Neural cell (in vitro differentiated cells): ENCODE results near the gene KLHL36. TPM values are rescaled to one million over a fixed set of nuclear protein-coding genes. Genes with fewer than 3 reads are reported as not detected.

Experiments used
- H2AFZ ChIP-seq: fragments of 200-600, 300-800 bp; sonication (generic), shearing (Covaris generic); 2 replicates; pipeline ENCODE4 v1.6.0; 2014; ENCODE audit warnings: low read depth, mild to moderate bottlenecking, antibody characterized with exemption, low read length, moderate library complexity
- H3F3A ChIP-seq: fragments of 200-600 bp; shearing (Covaris generic); 2 replicates; pipeline ENCODE4 v1.6.1; 2016; ENCODE audit warnings: mild to moderate bottlenecking, moderate library complexity, mixed read lengths, antibody characterized with exemption, low read length; ENCODE audit not compliant: insufficient read depth, poor library complexity, severe bottlenecking
- H3K27ac ChIP-seq: fragments of 200-600, 300-800 bp; sonication (generic), shearing (Covaris generic); 2 replicates; pipeline ENCODE4 v1.5.1; 2014; ENCODE audit warnings: mild to moderate bottlenecking, low read length, moderate library complexity
- H3K27me3 ChIP-seq: fragments of 300-800, 200-600 bp; sonication (generic), shearing (Covaris generic); 2 replicates; pipeline ENCODE4 v1.6.0; 2014; ENCODE audit warnings: mild to moderate bottlenecking, low read depth, low read length, moderate library complexity; ENCODE audit not compliant: insufficient read depth
- H3K36me3 ChIP-seq: fragments of 300-800, 200-600 bp; sonication (generic), shearing (Covaris generic); 2 replicates; pipeline ENCODE4 v1.5.1; 2014; ENCODE audit warnings: mild to moderate bottlenecking, antibody characterized with exemption, low read length, moderate library complexity; ENCODE audit not compliant: insufficient read depth
- H3K4me2 ChIP-seq: fragments of 300-800, 200-600 bp; sonication (generic), shearing (Covaris generic); 2 replicates; pipeline ENCODE4 v1.6.0; 2014; ENCODE audit warnings: mild to moderate bottlenecking, low read length
- H3K4me3 ChIP-seq: fragments of 300-800, 200-600 bp; sonication (generic), shearing (Covaris generic); 2 replicates; pipeline ENCODE4 v1.5.1; 2014; ENCODE audit warnings: mild to moderate bottlenecking, low read length, moderate library complexity
- H3K79me2 ChIP-seq: fragments of 200-600 bp; shearing (Covaris generic); replicated peaks from 2 replicates; pipeline ENCODE4 v1.6.0; 2014; ENCODE audit warnings: mild to moderate bottlenecking, low read length, moderate library complexity; ENCODE audit not compliant: insufficient read depth
- H3K9ac ChIP-seq: fragments of 300-800, 200-600 bp; sonication (generic), shearing (Covaris generic); 2 replicates; pipeline ENCODE4 v1.6.1; 2016; ENCODE audit warnings: mild to moderate bottlenecking, low read length, mixed read lengths
- H3K9me2 ChIP-seq: fragments of 200-600 bp; shearing (Covaris generic); 2 replicates; pipeline ENCODE4 v1.6.1; 2016; ENCODE audit warnings: mild to moderate bottlenecking, low read length, mixed read lengths; ENCODE audit not compliant: insufficient read depth
- H3K9me3 ChIP-seq: fragments of 200-600, 300-800 bp; sonication (generic), shearing (Covaris generic); 2 replicates; pipeline ENCODE4 v1.6.1; 2016; ENCODE audit warnings: mild to moderate bottlenecking, mixed run types, low read length, moderate library complexity, mixed read lengths
- H4K20me1 ChIP-seq: fragments of 200-600 bp; shearing (Covaris generic); 2 replicates; pipeline ENCODE4 v1.6.1; 2016; ENCODE audit warnings: mild to moderate bottlenecking, mixed run types; ENCODE audit not compliant: insufficient read depth
- CTCF ChIP-seq: fragments of 450-650 bp; IDR thresholded peaks from 2 replicates; pipeline ENCODE4 v1.5.1; 2014; ENCODE audit warnings: antibody characterized with exemption, mild to moderate bottlenecking, moderate library complexity; ENCODE audit not compliant: poor library complexity, severe bottlenecking
- EP300 ChIP-seq: fragments of 450-650 bp; conservative IDR thresholded peaks from 2 replicates; pipeline ENCODE4 v1.6.1; 2014; ENCODE audit warnings: antibody characterized with exemption, mild to moderate bottlenecking, moderate library complexity; ENCODE audit not compliant: poor library complexity, severe bottlenecking
- EZH2 ChIP-seq: fragments of 200-600, 300-800 bp; shearing (Covaris generic), sonication (generic); IDR thresholded peaks from 2 replicates; pipeline ENCODE4 v1.6.1; 2014; ENCODE audit warnings: antibody characterized with exemption, low read length, borderline replicate concordance, mild to moderate bottlenecking; ENCODE audit not compliant: insufficient read depth, poor library complexity, severe bottlenecking
- MXI1 ChIP-seq: fragments of 450-650 bp; conservative IDR thresholded peaks from 2 replicates; pipeline ENCODE4 v1.6.1; 2014; ENCODE audit warnings: antibody characterized with exemption, mild to moderate bottlenecking; ENCODE audit not compliant: poor library complexity, severe bottlenecking
- POLR2AphosphoS5 ChIP-seq: IDR thresholded peaks from 2 replicates; pipeline ENCODE4 v1.6.1; 2012
- RAD21 ChIP-seq: fragments of 450-650 bp; conservative IDR thresholded peaks from 2 replicates; pipeline ENCODE4 v1.6.1; 2014; ENCODE audit warnings: antibody characterized with exemption, mild to moderate bottlenecking, moderate library complexity
- REST ChIP-seq: IDR thresholded peaks from 2 replicates; pipeline ENCODE4 v1.6.1; 2012; ENCODE audit warnings: borderline replicate concordance
- SMC3 ChIP-seq: fragments of 450-650 bp; conservative IDR thresholded peaks from 2 replicates; pipeline ENCODE4 v1.6.1; 2014; ENCODE audit warnings: antibody characterized with exemption, mild to moderate bottlenecking, moderate library complexity; ENCODE audit not compliant: poor library complexity
- TAF1 ChIP-seq: IDR thresholded peaks from 2 replicates; pipeline ENCODE4 v1.6.1; 2012; ENCODE audit warnings: low read depth
- polyA plus RNA-seq: library from polyadenylated mRNA; depleted of rRNA; stranded (reverse); fragments of >200 nt; gene quantifications from 2 replicates; pipeline ENCODE4 v1.2.3, GENCODE V29; 2014

The KLHL36 gene
- polyA plus RNA-seq, 1 donor from 2014 or later: 43.8 TPM

- no peaks in the 10 kb centered on the region for H3K9me2 ChIP-seq
Observed at GRCh38 chr16:84670063-84670462, 21.8 kb downstream of the KLHL36 start.

More at GRCh38 chr16:84670063-84670462, 21.8 kb downstream of the KLHL36 start:
- no peaks in the 10 kb centered on the region for H4K20me1 ChIP-seq
- H3K4me3 ChIP-seq: no peak overlapping the region
- no peaks in the 10 kb centered on the region for H3K9me3 ChIP-seq
- H3K27ac ChIP-seq: no peak overlapping the region
- no peaks in the 10 kb centered on the region for H3F3A ChIP-seq
- no peak overlapping the region for H3K4me2 ChIP-seq
- H3K27me3 ChIP-seq: peaks cover 3% of the 10 kb centered on the region
- H2AFZ ChIP-seq: no peak overlapping the region
- TF ChIP-seq CTCF (no peak), MXI1 (no peak), TAF1 (no peak), REST (no peak), EP300 (no peak), POLR2AphosphoS5 (no peak), EZH2 (no peak), RAD21 (no peak), SMC3 (no peak)
- H3K79me2 ChIP-seq: no peaks in the 10 kb centered on the region
- no peaks in the 10 kb centered on the region for H3K36me3 ChIP-seq
- H3K9ac ChIP-seq: no peak overlapping the region
